ENCODE data around the gene SPATA19.

Gene SPATA19

GRCh38 chr11:133817449-133817848, 27.9 kb downstream of the SPATA19 start:
- no peak overlapping the region for H3K4me3 ChIP-seq (ENCODE audit: low read depth, low read length)
- TF ChIP-seq, protein P1, sequence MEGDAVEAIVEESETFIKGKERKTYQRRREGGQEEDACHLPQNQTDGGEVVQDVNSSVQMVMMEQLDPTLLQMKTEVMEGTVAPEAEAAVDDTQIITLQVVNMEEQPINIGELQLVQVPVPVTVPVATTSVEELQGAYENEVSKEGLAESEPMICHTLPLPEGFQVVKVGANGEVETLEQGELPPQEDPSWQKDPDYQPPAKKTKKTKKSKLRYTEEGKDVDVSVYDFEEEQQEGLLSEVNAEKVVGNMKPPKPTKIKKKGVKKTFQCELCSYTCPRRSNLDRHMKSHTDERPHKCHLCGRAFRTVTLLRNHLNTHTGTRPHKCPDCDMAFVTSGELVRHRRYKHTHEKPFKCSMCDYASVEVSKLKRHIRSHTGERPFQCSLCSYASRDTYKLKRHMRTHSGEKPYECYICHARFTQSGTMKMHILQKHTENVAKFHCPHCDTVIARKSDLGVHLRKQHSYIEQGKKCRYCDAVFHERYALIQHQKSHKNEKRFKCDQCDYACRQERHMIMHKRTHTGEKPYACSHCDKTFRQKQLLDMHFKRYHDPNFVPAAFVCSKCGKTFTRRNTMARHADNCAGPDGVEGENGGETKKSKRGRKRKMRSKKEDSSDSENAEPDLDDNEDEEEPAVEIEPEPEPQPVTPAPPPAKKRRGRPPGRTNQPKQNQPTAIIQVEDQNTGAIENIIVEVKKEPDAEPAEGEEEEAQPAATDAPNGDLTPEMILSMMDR (IDR thresholded peaks at IDR 0.05; ENCODE audit: borderline replicate concordance, insufficient read depth, low read depth, low read length), result no peak

- H3K4me3 ChIP-seq (ENCODE audit: low read depth, low read length), result no peak overlapping the region
- TF ChIP-seq, protein P1 (IDR thresholded peaks at IDR 0.05; ENCODE audit: borderline replicate concordance, insufficient read depth, low read depth, low read length), result no peak
Observed at GRCh38 chr11:133816146-133816870, 29.0 kb downstream of the SPATA19 start.

GRCh38 chr11:133815636-133816035, 29.7 kb downstream of the SPATA19 start:
- H3K4me3 ChIP-seq (ENCODE audit: low read depth, low read length), result no peak overlapping the region
- TF ChIP-seq, protein P1 (IDR thresholded peaks at IDR 0.05; ENCODE audit: borderline replicate concordance, insufficient read depth, low read depth, low read length), result no peak

- TF ChIP-seq, protein P1 (IDR thresholded peaks at IDR 0.05; ENCODE audit: borderline replicate concordance, insufficient read depth, low read depth, low read length), result no peak
- H3K4me3 ChIP-seq (ENCODE audit: low read depth, low read length), result no peak overlapping the region
Observed at GRCh38 chr11:133814588-133815100, 30.7 kb downstream of the SPATA19 start.

DNA sequence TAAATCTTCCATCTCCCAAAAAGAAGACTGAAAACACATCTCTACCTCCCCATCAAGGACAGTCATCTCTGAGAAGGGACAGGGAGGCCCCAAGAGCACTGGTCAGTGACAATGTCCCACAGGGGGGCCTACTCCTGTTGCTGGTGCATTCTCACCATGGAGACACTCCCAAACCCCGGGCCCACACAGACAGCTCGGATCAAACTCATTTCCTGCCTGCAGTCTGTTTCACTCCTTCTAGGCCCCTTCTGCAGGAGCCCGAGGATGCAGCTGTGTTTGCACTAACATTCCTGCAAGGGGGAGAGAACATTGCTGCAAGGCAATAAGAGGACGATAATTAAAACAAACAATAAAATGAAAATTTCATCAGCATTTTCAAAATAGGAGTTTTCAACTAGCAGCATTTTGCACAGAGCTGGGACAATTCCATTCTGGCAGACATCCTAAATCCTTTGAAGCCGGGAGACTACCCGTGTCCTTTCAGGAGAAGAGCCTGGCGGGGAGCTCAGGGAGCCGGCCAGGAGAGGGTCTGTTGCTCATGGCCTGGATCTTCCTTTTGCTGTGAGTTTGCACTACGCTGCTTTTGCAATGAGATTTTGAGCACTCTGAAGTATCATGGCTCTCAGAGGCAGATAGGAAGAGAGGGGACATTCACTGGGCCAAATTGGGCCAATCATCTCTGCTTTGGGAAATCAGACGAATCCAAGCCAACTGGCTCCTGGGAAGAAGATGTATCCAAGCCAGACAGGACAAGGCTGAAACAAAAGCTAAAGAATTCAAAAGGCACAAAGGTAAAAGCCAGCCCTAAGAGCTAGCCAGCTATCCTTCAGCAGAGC, 33.2 kb downstream of the SPATA19 start:
- TF ChIP-seq, protein P1 (IDR thresholded peaks at IDR 0.05; ENCODE audit: borderline replicate concordance, insufficient read depth, low read depth, low read length), result no peak
- no peak overlapping the region for H3K4me3 ChIP-seq (ENCODE audit: low read depth, low read length)

DNA sequence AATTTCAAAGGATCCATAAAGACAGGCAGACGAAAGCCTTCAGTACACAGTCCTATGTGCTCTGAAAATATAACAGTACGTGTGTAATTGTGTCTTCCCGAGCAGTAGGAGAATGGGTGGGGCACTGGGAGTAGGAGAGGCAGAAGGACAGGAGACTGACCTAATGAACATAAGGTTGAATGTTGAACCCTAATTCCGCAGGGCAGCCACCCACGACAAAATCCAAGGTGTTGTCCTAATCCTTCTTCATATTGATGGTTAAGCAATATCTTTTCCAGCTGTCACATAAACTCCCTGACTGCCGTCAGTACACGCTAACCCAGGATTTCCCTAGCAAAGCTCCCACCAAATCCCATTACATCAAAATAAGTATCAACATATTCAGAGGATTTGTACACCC, 34.5 kb downstream of the SPATA19 start:
- no peak overlapping the region for H3K4me3 ChIP-seq (ENCODE audit: low read depth, low read length)
- TF ChIP-seq, protein P1 (IDR thresholded peaks at IDR 0.05; ENCODE audit: borderline replicate concordance, insufficient read depth, low read depth, low read length), result no peak
